Ecto neural progenitor cell (in vitro differentiated cells): ENCODE data around the gene KIFAP3.
"Not testable (repeated sequence)": the region's sequence is repeated elsewhere in the genome, so short reads cannot be mapped to it uniquely, and the experiment has no call there.

Experiments used
- DNase-seq: peaks from one replicate; pipeline ENCODE4 v3.0.0-alpha.2; 2018; ENCODE audit warnings: low spot score

KIFAP3 gene

GRCh38 chr1:169886931-169887330, 187.6 kb downstream of the KIFAP3 start:
- no peak for DNase-seq

- no peak for DNase-seq
These were observed 188.1 kb downstream of the KIFAP3 start for GRCh38 chr1:169886422-169886821.

GRCh38 chr1:169885207-169885606, 189.3 kb downstream of the KIFAP3 start:
- DNase-seq: no peak

GRCh38 chr1:169884634-169885033, 189.9 kb downstream of the KIFAP3 start:
- no peak for DNase-seq

- DNase-seq: no peak
These were observed 192.4 kb downstream of the KIFAP3 start for GRCh38 chr1:169882039-169882511.

- no peak for DNase-seq
These were observed 195.3 kb downstream of the KIFAP3 start for GRCh38 chr1:169879034-169879840.

GRCh38 chr1:169878498-169878897, 196.0 kb downstream of the KIFAP3 start:
- no peak for DNase-seq

GRCh38 chr1:169877800-169878491, 196.5 kb downstream of the KIFAP3 start:
- no peak for DNase-seq

GRCh38 chr1:169874229-169874628, 200.3 kb downstream of the KIFAP3 start:
- DNase-seq: no peak

- no peak for DNase-seq
These were observed 200.8 kb downstream of the KIFAP3 start for GRCh38 chr1:169873582-169874199.

- DNase-seq: no peak
These were observed 201.6 kb downstream of the KIFAP3 start for GRCh38 chr1:169872906-169873305.

GRCh38 chr1:169871988-169872387, 202.5 kb downstream of the KIFAP3 start:
- DNase-seq: not testable (repeated sequence)
